Heart left ventricle (tissue), 16 donors: ENCODE results near the gene ADAMTSL5. TPM values are rescaled to one million over a fixed set of nuclear protein-coding genes. Genes with fewer than 3 reads are reported as not detected.

Experiments
- ATAC-seq, 4 donors: fragments of 200-7000 bp; cut with Tn5 transposase; one replicate each; pipeline ENCODE4 v1.9.1; 2020 to 2022; ENCODE audit warnings: moderate library complexity in 4 of 4, mild to moderate bottlenecking in 3 of 4, moderate number of reproducible peaks in 1 of 4
- DNase-seq, 5 donors: peaks; one replicate each; pipeline ENCODE4 v3.0.0-alpha.2; 2020
- H3K27ac ChIP-seq, 12 donors: fragments of 200-600 bp; sonication (generic) in 4 of 12; one replicate each; pipeline versions ENCODE4 v1.5.0 to v1.8.0; 2016 to 2022; ENCODE audit warnings: mild to moderate bottlenecking in 2 of 12
- H3K27me3 ChIP-seq, 9 donors: fragments of 200-600 bp; sonication (generic) in 2 of 9; one replicate each; pipeline versions ENCODE4 v1.5.1 to v1.8.0; 2016 to 2022; ENCODE audit warnings: mild to moderate bottlenecking in 3 of 9
- H3K36me3 ChIP-seq, 9 donors: fragments of 200-600 bp; sonication (generic) in 2 of 9; one replicate each; pipeline versions ENCODE4 v1.5.0 to v1.8.0; 2018 to 2022; ENCODE audit warnings: mild to moderate bottlenecking in 2 of 9
- H3K4me1 ChIP-seq, 12 donors: fragments of 200-600 bp; sonication (generic) in 4 of 12; one replicate each; pipeline versions ENCODE4 v1.5.0 to v1.8.0; 2016 to 2022; ENCODE audit warnings: mild to moderate bottlenecking in 3 of 12
- H3K4me3 ChIP-seq, 12 donors: fragments of 200-600 bp; sonication (generic) in 4 of 12; one replicate each; pipeline versions ENCODE4 v1.5.0 to v1.8.0; 2017 to 2022; ENCODE audit warnings: mild to moderate bottlenecking in 9 of 12, moderate library complexity in 4 of 12
- H3K9me3 ChIP-seq, 12 donors: fragments of 200-600 bp; sonication (generic) in 4 of 12; one replicate each; pipeline versions ENCODE4 v1.5.0 to v1.8.0; 2016 to 2022; ENCODE audit warnings: mild to moderate bottlenecking in 1 of 12
- POLR2A ChIP-seq, 2 donors: fragments of 450-650 bp; IDR thresholded peaks; one replicate each; pipeline ENCODE4 v1.6.1; 2017; ENCODE audit warnings: antibody characterized with exemption in 2 of 2, mild to moderate bottlenecking in 2 of 2, moderate library complexity in 2 of 2
- WGBS, 4 donors: extraction: QIAGEN DNeasy Blood & Tissue Kit in 2 of 4; methylation state at CpG; one replicate each; pipeline versions ENCODE4 v1.1.5 to v1.1.7; 2013 to 2018; 5-methylcytosine and 5-hydroxymethylcytosine counted together
- intact Hi-C, 10 donors: fragments of 100-400 bp; cut with DNase I; formaldehyde crosslinking; loops; one replicate each; pipeline versions ENCODE4 v1.11.1 to v1.14.2; 2022
- polyA plus RNA-seq, 2 donors: library from polyadenylated mRNA; stranded (reverse); fragments of 200-250 nt; gene quantifications; one replicate each; pipeline ENCODE4 v1.2.3, GENCODE V29; 2013
- total RNA-seq, 9 donors: library from RNA; depleted of rRNA in 2 of 9; stranded (reverse); fragments of >200 nt in 2 of 9; fragmentation: NEBNext Ultra II Directional in 3 of 9; extraction: Animal tissue kit (Norgen Biotek cat#: 25700) in 3 of 9; gene quantifications; one replicate each; pipeline versions ENCODE4 v1.1.0 to v1.2.4, GENCODE V29; 2016 to 2023
- TF ChIP-seq, protein P1 (sequence below), 12 donors: fragments of 200-600 bp; sonication (generic) in 4 of 12; IDR thresholded peaks; one replicate each; pipeline versions ENCODE4 v1.5.0 to v1.8.0; 2018 to 2022; ENCODE audit warnings: antibody characterized with exemption in 12 of 12, mild to moderate bottlenecking in 5 of 12
- donor health status: ischemic (EF 13 %, LVEDD 7.1; RV severe dilation, severe dysfunction).
- donor health status: healthy with polysubstance abuse.
- donor health status: DM: no; HTN: yes; CAD: no.
- donor health status: DM: no; HTN: no; CAD: no.
- donor health status: ischemic (EF 25% LVEDD 6.9; RV normal size, moderate dysfunction).
- donor health status: ischemic (EF 25% LVEDD 5.7; RV mildly dilated, moderate dysfunction).
- donor health status: healthy.
- donor health status: DM: yes; HTN: yes; CAD: no.
- donor health status: ischemic (EF 35%, LVEDD 5.7; RV mildly dilated, moderate dysfunction).
- donor health status: nonischemic (EF 11% LVEDD 7.7; RV severe dilation, severe dysfunction).
- donor health status: DM: yes; HTN: yes; CAD: no.
- donor health status: PGD.
- donor health status: ischemic (EF 29% LVEDD 5.4; RV normal size, mild dysfunction).
- donor health status: nonischemic (EF 23%, LVEDD 6.1; RV moderate dilation, normal function).

ADAMTSL5 gene
- total and polyA plus RNA-seq, 11 donors = 20.8 to 53.6 (median 30.2) TPM

DNA sequence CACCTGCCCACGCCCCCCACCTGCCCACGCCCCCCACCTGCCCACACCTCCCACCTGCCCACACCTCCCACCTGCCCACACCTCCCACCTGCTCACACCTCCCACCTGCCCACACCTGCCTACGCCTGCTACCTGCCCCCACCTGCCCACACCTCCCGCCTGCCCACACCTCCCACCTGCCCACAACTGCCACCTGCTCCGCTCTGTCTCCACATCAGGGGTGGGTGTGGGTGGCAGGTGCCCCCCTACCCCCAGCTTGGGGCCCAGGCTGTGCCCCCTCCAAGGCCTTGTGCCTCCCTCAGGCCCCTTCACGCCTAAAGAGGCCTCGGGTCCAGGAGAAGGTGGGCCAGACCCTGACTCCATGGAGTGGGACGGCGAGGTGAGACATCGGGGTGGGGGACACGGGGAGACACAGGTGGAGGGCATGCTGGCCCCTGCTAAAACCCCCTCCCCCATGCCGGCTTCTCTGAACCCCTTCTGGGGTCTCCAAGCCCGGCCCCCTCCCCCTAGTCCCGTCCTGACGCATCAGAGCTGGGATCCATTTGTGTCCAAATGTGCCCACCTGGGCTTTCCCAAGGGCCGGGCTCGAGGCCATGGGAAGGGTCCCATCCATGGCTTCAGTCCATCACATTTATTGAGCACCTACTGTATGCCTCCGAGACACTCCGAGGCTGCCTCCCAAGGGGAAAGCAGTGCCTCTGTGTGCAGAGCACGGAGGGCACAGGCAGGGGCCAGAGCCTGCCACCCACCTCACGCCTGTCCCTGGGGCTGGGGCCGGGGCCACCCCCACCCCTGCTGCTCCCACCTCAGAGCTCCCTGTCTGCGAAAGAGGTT lies 16.0 kb upstream of the ADAMTSL5 start:
- TF ChIP-seq, protein P1, sequence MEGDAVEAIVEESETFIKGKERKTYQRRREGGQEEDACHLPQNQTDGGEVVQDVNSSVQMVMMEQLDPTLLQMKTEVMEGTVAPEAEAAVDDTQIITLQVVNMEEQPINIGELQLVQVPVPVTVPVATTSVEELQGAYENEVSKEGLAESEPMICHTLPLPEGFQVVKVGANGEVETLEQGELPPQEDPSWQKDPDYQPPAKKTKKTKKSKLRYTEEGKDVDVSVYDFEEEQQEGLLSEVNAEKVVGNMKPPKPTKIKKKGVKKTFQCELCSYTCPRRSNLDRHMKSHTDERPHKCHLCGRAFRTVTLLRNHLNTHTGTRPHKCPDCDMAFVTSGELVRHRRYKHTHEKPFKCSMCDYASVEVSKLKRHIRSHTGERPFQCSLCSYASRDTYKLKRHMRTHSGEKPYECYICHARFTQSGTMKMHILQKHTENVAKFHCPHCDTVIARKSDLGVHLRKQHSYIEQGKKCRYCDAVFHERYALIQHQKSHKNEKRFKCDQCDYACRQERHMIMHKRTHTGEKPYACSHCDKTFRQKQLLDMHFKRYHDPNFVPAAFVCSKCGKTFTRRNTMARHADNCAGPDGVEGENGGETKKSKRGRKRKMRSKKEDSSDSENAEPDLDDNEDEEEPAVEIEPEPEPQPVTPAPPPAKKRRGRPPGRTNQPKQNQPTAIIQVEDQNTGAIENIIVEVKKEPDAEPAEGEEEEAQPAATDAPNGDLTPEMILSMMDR (IDR thresholded peaks at IDR 0.05) = no peak
- no peak for TF ChIP-seq POLR2A (IDR thresholded peaks at IDR 0.05)
- H3K27me3 ChIP-seq = peaks cover 7 to 58% (median 28%) of the 10 kb centered on the region in 9 donors
- H3K27ac ChIP-seq = no peak overlapping the region
- intact Hi-C loops = loop anchor here in 2 of 10 donors (10.0 kb wide), 1 partner anchor 244 kb away; the partner anchor contains the start of gene EFNA2 (in 2 of the 2)
- no peak overlapping the region for H3K4me3 ChIP-seq
- ATAC-seq (no peak), DNase-seq (peak in 1 of 5 donors; percentile 58)
- H3K9me3 ChIP-seq = no peaks in the 10 kb centered on the region
- 78 to 81% (median 79%) methylated on average over 10 to 23 of the region's 23 CpGs for WGBS, 4 donors
- no peaks in the 10 kb centered on the region for H3K36me3 ChIP-seq
- peaks cover 0 to 6% (median 0%) of the 10 kb centered on the region in 12 donors for H3K4me1 ChIP-seq

DNA sequence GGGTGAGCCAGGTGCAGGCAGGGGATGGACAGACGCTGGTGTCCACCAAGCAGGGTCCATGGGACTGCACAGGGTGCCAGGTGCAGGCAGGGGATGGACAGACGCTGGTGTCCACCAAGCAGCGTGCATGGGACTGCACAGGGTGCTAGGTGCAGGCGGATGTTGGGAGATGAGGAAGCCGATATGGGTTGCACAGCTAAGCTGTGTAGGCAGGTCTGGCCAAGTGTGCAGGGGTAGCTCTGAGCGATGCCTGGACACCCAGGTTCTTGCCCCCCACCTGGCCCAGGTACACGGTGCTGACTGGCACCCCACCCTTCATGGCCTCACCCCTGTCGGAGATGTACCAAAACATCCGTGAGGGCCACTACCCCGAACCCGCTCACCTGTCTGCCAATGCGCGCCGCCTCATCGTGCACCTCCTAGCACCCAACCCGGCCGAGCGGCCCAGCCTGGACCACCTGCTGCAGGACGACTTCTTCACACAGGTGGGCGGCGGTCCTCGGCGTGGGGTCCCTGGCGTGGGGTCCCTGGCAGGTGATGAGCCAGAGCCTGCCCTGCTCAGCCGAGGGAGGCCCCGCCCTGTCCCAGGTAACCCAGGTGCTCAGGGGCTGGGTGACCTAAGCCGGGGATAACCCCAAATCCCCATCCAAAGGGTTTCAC lies 15.0 kb upstream of the ADAMTSL5 start:
- H3K4me1 ChIP-seq = peaks cover 0 to 10% (median 0%) of the 10 kb centered on the region in 12 donors
- DNase-seq (peak in 1 of 5 donors; percentile 54), ATAC-seq (no peak)
- peaks cover 7 to 68% (median 32%) of the 10 kb centered on the region in 9 donors for H3K27me3 ChIP-seq
- no peak overlapping the region for H3K4me3 ChIP-seq
- H3K9me3 ChIP-seq = no peaks in the 10 kb centered on the region
- 73 to 87% (median 82%) methylated on average over 16 to 27 of the region's 27 CpGs for WGBS, 4 donors
- H3K27ac ChIP-seq = no peak overlapping the region
- H3K36me3 ChIP-seq = no peaks in the 10 kb centered on the region
- intact Hi-C loops = loop anchor here in 2 of 10 donors (10.0 kb wide), 1 partner anchor 243 kb away; the partner anchor contains the start of gene EFNA2 (in 2 of the 2)
- TF ChIP-seq, protein P1 (IDR thresholded peaks at IDR 0.05) = no peak
- no peak for TF ChIP-seq POLR2A (IDR thresholded peaks at IDR 0.05)

DNA sequence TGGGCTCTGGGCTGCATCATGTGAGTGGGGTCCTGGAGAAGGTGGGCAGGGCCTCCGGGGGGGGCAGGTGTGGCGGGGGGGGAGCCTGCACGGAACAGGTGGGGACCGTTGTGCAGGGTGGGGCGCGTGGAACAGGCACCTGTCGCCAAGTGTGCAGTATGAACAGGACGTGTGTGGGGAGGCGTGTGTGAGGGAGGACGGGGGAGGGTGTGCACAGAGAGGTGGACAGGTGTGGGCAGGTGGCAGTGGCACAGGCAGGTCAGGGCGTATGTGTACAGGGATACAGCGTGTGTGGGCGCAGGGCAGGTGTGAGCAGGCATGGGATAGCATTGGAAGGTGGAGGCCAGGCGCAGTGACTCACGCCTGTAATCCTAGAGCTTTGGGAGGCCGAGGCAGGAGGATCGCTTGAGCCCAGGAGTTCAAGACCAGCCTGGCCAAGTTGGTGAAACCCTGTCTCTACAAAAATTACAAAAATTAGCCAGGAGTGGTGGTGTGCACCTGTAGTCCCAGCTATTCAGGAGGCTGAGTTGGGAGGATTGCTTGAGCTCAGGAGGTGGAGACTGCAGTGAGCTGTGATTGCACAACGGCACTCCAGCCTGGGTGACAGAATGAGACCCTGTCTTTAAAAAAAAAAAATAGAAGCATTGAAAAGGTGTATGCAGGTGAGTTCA lies 14.3 kb upstream of the ADAMTSL5 start:
- TF ChIP-seq, protein P1 (IDR thresholded peaks at IDR 0.05) = no peak
- TF ChIP-seq POLR2A (IDR thresholded peaks at IDR 0.05) = no peak
- H3K27me3 ChIP-seq = peaks cover 7 to 71% (median 32%) of the 10 kb centered on the region in 9 donors
- no peak overlapping the region for H3K27ac ChIP-seq
- no peaks in the 10 kb centered on the region for H3K36me3 ChIP-seq
- peaks cover 0 to 11% (median 0%) of the 10 kb centered on the region in 12 donors for H3K4me1 ChIP-seq
- WGBS, 4 donors = 81 to 87% (median 84%) methylated on average over 18 of the region's 18 CpGs
- no peaks in the 10 kb centered on the region for H3K9me3 ChIP-seq
- intact Hi-C loops = loop anchor here in 2 of 10 donors (10.0 kb wide), 1 partner anchor 242 kb away; the partner anchor contains the start of gene EFNA2 (in 2 of the 2)
- no peak overlapping the region for H3K4me3 ChIP-seq
- DNase-seq (peak in 1 of 5 donors; percentile 24), ATAC-seq (no peak)
